ENCODE results near the gene CYTH3.

- TF ChIP-seq CTCF (IDR thresholded peaks at IDR 0.05) (no peak), POLR2A (IDR thresholded peaks at IDR 0.05) (no peak)
These were observed 104.0 kb downstream of the CYTH3 start for GRCh38 chr7:6168477-6168868.
